ENCODE data around the gene WDR93. TPM values are rescaled to one million over a fixed set of nuclear protein-coding genes. Genes with fewer than 3 reads are reported as not detected.

WDR93 gene
- total RNA-seq, 1 experiment from 2014 or later, result 0.16 TPM

DNA sequence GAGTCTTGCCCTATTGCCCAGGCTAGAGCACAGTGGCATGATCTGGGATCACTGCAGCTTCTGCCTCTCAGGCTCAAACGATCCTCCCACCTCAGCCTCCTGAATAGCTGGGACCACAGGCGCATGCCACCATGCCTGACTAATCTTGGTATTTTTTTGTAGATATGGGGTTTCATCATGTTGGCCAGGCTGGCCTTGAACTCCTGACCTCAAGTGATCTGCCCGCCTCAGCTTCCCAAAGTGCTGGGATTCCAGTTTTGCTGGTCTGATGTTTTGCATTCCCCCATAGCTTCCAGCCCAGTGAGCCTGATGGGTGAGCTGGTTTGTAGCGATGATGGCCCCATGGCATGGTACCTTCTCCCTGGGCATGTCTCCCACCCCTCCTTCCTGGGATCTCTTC is 65.1 kb downstream of the WDR93 start:
- H3K27me3 Mint-ChIP-seq (ENCODE audit: insufficient read depth, unreplicated experiment), result no peaks in the 10 kb centered on the region
- DNase-seq, result no peak
- Histone ChIP-seq H3K9me3 (no peaks in the 10 kb centered on the region), H3K36me3 (ENCODE audit: control insufficient read depth, insufficient read depth, low read length) (no peaks in the 10 kb centered on the region), H3K4me1 (peaks cover 23% of the 10 kb centered on the region), H3K4me3 (ENCODE audit: low read depth, low read length) (no peak overlapping the region), H3K27me3 (replicated peaks; ENCODE audit: control insufficient read depth, insufficient read depth, low read length) (no peaks in the 10 kb centered on the region)
- H3K27ac Mint-ChIP-seq (ENCODE audit: unreplicated experiment), result no peak overlapping the region
- intact Hi-C loops (cut with micrococcal nuclease; ENCODE audit: unreplicated experiment), result no loop called here
- TF ChIP-seq, protein P1, sequence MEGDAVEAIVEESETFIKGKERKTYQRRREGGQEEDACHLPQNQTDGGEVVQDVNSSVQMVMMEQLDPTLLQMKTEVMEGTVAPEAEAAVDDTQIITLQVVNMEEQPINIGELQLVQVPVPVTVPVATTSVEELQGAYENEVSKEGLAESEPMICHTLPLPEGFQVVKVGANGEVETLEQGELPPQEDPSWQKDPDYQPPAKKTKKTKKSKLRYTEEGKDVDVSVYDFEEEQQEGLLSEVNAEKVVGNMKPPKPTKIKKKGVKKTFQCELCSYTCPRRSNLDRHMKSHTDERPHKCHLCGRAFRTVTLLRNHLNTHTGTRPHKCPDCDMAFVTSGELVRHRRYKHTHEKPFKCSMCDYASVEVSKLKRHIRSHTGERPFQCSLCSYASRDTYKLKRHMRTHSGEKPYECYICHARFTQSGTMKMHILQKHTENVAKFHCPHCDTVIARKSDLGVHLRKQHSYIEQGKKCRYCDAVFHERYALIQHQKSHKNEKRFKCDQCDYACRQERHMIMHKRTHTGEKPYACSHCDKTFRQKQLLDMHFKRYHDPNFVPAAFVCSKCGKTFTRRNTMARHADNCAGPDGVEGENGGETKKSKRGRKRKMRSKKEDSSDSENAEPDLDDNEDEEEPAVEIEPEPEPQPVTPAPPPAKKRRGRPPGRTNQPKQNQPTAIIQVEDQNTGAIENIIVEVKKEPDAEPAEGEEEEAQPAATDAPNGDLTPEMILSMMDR (IDR thresholded peaks at IDR 0.05; ENCODE audit: insufficient read depth in 1 of 2, low read depth in 1 of 2, low read length in 1 of 2, severe bottlenecking in 1 of 2, unreplicated experiment in 1 of 2), result no peak
- H3K4me1 Mint-ChIP-seq (ENCODE audit: low read depth, unreplicated experiment), result peaks cover 9% of the 10 kb centered on the region
- no peaks in the 10 kb centered on the region for H3K9me3 Mint-ChIP-seq (ENCODE audit: unreplicated experiment)
- no peaks in the 10 kb centered on the region for H3K36me3 Mint-ChIP-seq (ENCODE audit: insufficient read depth, unreplicated experiment)
- BruUV-seq (replicated peaks), result no TSS peak
- CTCF ChIA-PET, result no interaction called here
- POLR2A ChIA-PET, result no interaction called here
- H3K4me3 Mint-ChIP-seq (ENCODE audit: unreplicated experiment), result no peak overlapping the region

GRCh38 chr15:89756897-89757296 is 66.3 kb downstream of the WDR93 start:
- Histone ChIP-seq H3K9me3 (no peaks in the 10 kb centered on the region), H3K36me3 (ENCODE audit: control insufficient read depth, insufficient read depth, low read length) (no peaks in the 10 kb centered on the region), H3K27me3 (replicated peaks; ENCODE audit: control insufficient read depth, insufficient read depth, low read length) (no peaks in the 10 kb centered on the region), H3K4me3 (ENCODE audit: low read depth, low read length) (no peak overlapping the region), H3K4me1 (peaks cover 30% of the 10 kb centered on the region)
- ChIA-PET POLR2A (no interaction called here), CTCF (interaction anchor here (1.0 kb wide), 1 partner anchor 17 kb away, joined by 4 read pairs; no protein-coding TSS in a partner anchor)
- BruUV-seq (replicated peaks), result no TSS peak
- Mint-ChIP-seq H3K4me1 (ENCODE audit: low read depth, unreplicated experiment) (peaks cover 15% of the 10 kb centered on the region), H3K36me3 (ENCODE audit: insufficient read depth, unreplicated experiment) (no peaks in the 10 kb centered on the region), H3K27me3 (ENCODE audit: insufficient read depth, unreplicated experiment) (no peaks in the 10 kb centered on the region), H3K9me3 (ENCODE audit: unreplicated experiment) (no peaks in the 10 kb centered on the region), H3K27ac (ENCODE audit: unreplicated experiment) (no peak overlapping the region), H3K4me3 (ENCODE audit: unreplicated experiment) (no peak overlapping the region)
- intact Hi-C loops (cut with micrococcal nuclease; ENCODE audit: unreplicated experiment), result no loop called here
- peak in 1 of 2 experiments; percentile 52 for DNase-seq
- TF ChIP-seq, protein P1 (IDR thresholded peaks at IDR 0.05; ENCODE audit: insufficient read depth in 1 of 2, low read depth in 1 of 2, low read length in 1 of 2, severe bottlenecking in 1 of 2, unreplicated experiment in 1 of 2), result no peak

DNA sequence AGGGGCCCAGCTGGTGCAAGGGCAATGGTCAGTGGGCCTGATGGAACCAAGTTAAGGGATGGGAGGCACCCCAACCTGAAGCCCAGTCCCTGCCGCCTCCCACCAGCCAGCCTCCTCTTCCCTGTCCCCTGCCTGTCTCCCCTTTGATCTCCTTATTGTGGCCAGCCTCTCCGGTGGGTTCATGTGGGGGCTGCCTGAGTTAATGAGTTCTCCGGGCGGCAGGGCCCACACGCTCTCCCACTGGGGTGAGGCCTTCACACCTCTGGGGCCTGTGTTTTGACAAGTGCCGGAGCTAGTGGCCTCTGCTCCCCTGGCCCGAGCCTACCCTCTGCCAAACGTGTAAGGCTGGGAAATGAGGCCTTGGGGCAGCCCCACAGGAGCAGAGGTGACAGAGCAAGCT is 67.7 kb downstream of the WDR93 start:
- Histone ChIP-seq H3K4me3 (ENCODE audit: low read depth, low read length) (no peak overlapping the region), H3K4me1 (peaks cover 33% of the 10 kb centered on the region), H3K36me3 (ENCODE audit: control insufficient read depth, insufficient read depth, low read length) (no peaks in the 10 kb centered on the region), H3K9me3 (no peaks in the 10 kb centered on the region), H3K27me3 (replicated peaks; ENCODE audit: control insufficient read depth, insufficient read depth, low read length) (no peaks in the 10 kb centered on the region)
- intact Hi-C loops (cut with micrococcal nuclease; ENCODE audit: unreplicated experiment), result no loop called here
- Mint-ChIP-seq H3K36me3 (ENCODE audit: insufficient read depth, unreplicated experiment) (no peaks in the 10 kb centered on the region), H3K9me3 (ENCODE audit: unreplicated experiment) (no peaks in the 10 kb centered on the region), H3K27ac (ENCODE audit: unreplicated experiment) (no peak overlapping the region), H3K4me1 (ENCODE audit: low read depth, unreplicated experiment) (peaks cover 16% of the 10 kb centered on the region), H3K4me3 (ENCODE audit: unreplicated experiment) (no peak overlapping the region), H3K27me3 (ENCODE audit: insufficient read depth, unreplicated experiment) (no peaks in the 10 kb centered on the region)
- ChIA-PET POLR2A (no interaction called here), CTCF (interaction anchor here (5.7 kb wide), 1 partner anchor 117 kb away, joined by 154 read pairs; no protein-coding TSS in a partner anchor)
- no TSS peak for BruUV-seq (replicated peaks)
- DNase-seq, result no peak
- TF ChIP-seq, protein P1 (IDR thresholded peaks at IDR 0.05; ENCODE audit: insufficient read depth in 1 of 2, low read depth in 1 of 2, low read length in 1 of 2, severe bottlenecking in 1 of 2, unreplicated experiment in 1 of 2), result no peak

All from Caco-2 (cell line).